Inflammatory macrophage treated with lipopolysaccharide for 4 hours (primary cell): ENCODE data around the gene TMEM184B.
A peak's percentile ranks its signal among the peaks of the same experiment; 100 is the strongest.

Source experiments
- DNase-seq: peaks from one replicate; pipeline ENCODE4 v3.0.0-alpha.2; 2020

The TMEM184B gene

DNA sequence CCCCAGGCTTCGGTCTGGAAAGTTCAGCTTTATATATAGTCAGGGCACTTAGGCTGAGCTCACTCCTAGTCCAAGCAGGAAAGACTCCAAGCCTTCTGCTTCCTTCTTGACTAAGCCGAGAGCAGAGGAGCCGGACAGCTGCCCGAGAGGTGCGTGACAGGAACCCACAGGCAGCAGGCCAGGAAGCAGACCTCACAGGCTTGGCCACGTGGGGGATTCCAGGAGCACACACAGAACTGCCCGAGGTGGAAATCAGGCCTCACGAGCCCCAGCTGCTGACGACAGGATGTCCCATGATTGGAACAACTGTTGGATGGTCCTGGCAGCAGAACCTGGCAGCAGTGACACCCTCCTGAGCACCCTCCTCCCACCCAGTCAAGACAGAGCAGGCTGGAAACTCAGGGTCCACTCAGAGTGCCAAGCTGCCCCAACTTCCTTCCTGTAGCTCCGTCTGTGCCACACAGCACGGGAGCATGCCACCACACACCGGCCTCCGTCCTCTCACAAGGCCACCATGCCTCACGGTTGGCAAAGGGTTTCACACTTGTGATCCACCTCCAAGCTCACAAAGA, 96.6 kb downstream of the TMEM184B start:
- DNase-seq: peak; percentile 77

DNA sequence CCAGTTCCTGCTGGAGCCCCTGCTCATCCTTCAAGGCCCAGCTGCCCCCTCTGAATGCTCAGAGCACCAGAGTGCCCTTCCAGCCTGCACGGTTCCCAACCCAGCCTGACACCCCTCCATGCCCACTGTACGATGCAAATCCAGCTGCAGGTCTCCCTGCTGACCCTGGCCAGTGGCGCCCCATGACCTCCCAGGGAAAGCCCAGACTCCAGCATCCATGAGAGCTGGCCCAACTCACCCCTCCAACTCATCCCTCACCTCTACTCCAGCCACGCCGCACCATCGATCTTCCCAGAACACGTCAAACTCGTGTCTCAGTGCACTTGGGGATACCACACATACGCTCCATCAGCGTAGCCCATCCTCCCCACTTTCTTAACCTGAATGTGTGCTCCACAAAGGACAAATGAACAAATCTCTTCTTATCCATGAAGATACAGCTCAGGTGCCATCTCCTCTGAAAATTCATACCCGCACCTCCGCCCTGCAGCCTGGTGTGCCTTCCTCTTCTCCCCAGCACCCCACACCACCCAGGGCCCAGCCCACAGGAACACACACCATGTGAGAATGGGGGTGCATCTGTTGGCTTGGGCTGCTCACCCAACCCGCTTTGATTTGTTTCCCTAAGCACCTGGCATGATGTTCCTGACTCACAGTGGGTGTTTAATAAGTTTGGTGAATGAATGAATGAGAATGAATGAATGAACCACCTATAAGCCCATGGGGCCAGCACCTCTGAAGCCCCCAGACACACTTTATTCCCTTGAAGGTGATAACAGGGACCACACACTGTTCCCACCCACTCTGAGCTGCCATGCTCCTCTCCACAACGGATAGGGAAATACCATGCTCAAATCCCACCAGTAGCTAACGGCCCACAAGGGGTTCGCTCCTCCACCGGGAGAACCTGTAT, 97.3 kb downstream of the TMEM184B start:
- DNase-seq: no peak

DNA sequence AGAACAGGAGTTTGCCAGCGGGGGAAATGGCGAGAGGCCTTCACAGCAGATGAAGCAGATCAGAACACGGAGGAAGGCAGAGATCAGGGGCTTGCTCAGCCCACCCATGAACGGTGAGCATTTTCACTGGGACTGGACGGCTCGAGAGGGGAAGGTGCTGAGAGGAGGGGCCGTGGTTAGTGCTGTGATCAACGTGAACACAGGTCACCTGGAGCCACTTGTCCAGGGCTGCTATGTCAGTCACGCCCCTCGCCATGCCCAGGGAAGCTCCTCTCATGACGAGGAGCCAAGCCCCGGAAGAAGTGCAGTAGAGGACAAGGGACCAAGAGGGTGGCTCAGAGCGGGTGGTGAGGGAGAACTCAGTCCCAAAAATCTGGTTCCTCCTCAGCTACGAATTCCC, 98.2 kb downstream of the TMEM184B start:
- no peak for DNase-seq

DNA sequence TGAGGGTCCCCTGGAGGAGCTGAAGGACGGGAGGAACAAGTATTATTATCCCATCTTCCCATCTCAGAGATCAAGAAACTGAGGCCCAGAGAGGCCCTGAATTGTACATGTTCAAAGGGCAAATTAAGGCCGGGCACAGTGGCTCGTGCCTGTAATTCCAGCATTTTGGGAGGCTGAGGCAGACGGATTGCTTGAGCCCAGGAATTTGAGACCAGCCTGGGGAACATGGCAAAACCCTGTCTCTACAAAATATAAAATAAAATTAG, 99.2 kb downstream of the TMEM184B start:
- no peak for DNase-seq

DNA sequence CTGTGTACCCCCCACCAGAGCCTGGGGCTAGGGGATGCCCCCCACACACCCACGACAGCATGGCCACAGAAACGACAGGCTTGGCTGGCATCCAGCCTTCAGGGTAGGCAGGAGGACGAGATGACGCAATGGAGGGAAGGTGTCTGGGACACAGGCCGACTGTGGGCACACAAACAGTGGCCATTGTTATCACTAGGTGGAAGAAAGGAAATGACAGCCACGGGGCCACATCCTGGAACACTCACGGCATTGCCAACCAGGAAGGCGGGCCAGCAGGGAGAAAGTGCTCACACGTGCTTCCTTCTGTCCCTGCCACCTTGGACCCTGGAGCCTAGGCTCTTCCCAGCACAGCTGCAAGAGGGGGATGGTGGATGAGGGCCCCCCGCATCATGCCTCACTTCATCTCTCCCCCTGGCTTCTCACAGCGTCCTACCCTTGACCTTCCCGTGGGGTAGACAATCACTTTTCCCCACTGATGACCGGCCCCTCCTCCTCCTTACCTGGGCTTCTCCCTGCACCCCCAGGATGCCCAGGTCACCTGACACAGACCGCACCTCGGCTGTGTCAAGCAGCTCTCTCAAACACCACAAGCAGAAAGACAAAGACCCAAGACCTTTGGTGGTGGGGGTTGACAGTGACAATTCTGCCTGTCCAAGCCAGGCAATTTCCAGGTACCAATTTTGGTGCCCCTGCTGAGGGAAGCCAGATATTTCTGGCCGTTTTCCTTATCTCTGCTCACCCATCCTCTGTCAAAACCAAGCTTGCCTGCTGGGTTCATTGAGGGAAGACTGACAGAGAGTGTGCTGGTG, 99.8 kb downstream of the TMEM184B start:
- DNase-seq: no peak

DNA sequence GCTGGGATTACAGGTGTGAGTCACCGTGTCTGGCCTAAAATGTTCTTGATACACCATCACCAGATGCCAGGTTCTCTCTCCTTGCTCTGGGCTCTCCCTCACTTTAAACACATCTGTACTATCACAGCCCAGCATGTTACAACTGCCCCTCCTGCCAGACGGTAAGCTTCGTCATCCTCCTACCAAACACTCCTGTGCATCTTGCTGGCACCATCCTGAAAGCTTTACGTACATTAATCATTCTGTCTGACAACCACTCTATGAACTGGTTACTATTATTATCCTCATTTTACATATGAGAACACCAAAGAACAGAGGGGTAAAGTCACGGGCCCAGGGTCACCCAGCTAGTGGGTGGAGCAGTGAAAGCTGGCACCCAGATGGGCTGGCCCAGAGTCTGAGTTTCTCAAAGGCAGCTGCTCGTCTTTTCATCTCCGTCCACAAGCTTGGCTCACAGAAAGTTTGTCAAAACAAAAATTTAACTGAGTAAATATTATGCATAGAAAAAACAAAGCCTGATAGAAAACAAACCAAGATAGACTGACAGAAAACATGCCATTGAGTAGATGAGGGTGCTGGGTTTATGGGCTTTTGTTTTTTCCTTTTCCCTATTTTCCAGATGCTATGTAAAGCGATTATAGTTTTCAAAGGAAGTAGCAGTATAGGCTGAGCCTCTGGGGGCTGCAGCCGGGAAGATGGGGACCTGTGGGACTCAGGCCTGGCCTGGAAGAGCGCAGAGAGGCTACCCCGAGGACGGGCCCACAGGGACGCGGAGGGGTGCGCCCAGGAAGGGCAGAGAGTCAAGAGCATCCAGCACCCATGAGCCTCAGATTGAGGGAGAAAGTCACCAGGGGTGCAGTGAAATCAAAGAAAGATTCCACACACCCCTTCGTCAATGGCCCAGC, 100.6 kb downstream of the TMEM184B start:
- DNase-seq: no peak

DNA sequence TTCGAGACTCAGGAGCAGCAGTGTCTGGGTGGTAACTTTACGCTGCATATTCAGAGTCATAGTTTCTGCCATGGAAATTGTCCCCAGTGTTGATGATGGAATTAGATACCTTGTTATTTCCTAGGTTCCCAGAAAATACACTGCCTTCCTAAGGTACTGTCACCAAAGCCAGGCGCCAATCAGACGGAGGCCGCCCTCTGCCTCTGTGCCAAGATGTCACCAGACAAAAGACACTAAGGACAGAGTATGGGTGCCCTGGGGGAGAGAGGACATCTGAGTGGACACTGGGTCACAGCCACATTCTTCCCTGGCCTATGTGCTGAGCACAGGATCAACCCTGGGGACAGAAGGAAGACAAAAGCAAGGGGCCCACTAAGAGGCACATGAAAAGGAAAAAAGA, 102.3 kb downstream of the TMEM184B start:
- DNase-seq: no peak
